GM23338 (cell line): ENCODE results near the gene DHX40. TPM values are rescaled to one million over a fixed set of nuclear protein-coding genes. Genes with fewer than 3 reads are reported as not detected.

Experiments
- ATAC-seq: fragments of 200-7000 bp; cut with Tn5 transposase; 3 replicates; pipeline ENCODE4 v1.9.1; 2020
- DNase-seq: peaks from one replicate; pipeline ENCODE4 v3.0.0-alpha.2; 2015; ENCODE audit warnings: low spot score
- H2AFZ ChIP-seq: fragments of 200-600 bp; sonication (generic); 2 replicates; pipeline ENCODE4 v1.8.0; 2016; ENCODE audit warnings: antibody characterized with exemption, mild to moderate bottlenecking, moderate library complexity
- H3F3A ChIP-seq: fragments of 200-600 bp; sonication (generic); replicated peaks from 2 replicates; pipeline ENCODE4 v1.8.0; 2017; ENCODE audit warnings: antibody characterized with exemption, mixed run types, low read depth
- H3K27ac ChIP-seq: fragments of 200-600 bp; sonication (generic); 2 replicates; pipeline ENCODE4 v1.6.1; 2016; ENCODE audit warnings: low read depth
- H3K27me3 ChIP-seq: fragments of 200-600 bp; sonication (generic); 2 replicates; pipeline ENCODE4 v1.8.0; 2016; ENCODE audit warnings: mild to moderate bottlenecking, mixed run types, moderate library complexity; ENCODE audit not compliant: insufficient read depth
- H3K36me3 ChIP-seq: fragments of 200-600 bp; sonication (generic); 2 replicates; pipeline ENCODE4 v1.8.0; 2016; ENCODE audit warnings: mild to moderate bottlenecking; ENCODE audit not compliant: insufficient read depth
- H3K4me1 ChIP-seq: fragments of 200-600 bp; sonication (generic); 2 replicates; pipeline ENCODE4 v1.8.0; 2016; ENCODE audit warnings: mild to moderate bottlenecking, moderate library complexity; ENCODE audit not compliant: insufficient read depth
- H3K4me2 ChIP-seq: fragments of 200-600 bp; sonication (generic); 2 replicates; pipeline ENCODE4 v1.7.1; 2017; ENCODE audit warnings: mixed run types
- H3K4me3 ChIP-seq: fragments of 200-600 bp; sonication (generic); 2 replicates; pipeline ENCODE4 v1.6.1; 2016; ENCODE audit warnings: mixed run types
- H3K79me2 ChIP-seq: fragments of 200-600 bp; sonication (generic); replicated peaks from 2 replicates; pipeline ENCODE4 v1.8.0; 2017; ENCODE audit warnings: mild to moderate bottlenecking; ENCODE audit not compliant: insufficient read depth
- H3K9me2 ChIP-seq: fragments of 200-600 bp; sonication (generic); 2 replicates; pipeline ENCODE4 v1.8.0; 2017; ENCODE audit not compliant: insufficient read depth
- H4K20me1 ChIP-seq: fragments of 200-600 bp; sonication (generic); replicated peaks from 2 replicates; pipeline ENCODE4 v1.8.0; 2017; ENCODE audit warnings: mild to moderate bottlenecking; ENCODE audit not compliant: insufficient read depth
- H3K27ac Mint-ChIP-seq: 2 replicates; pipeline ENCODE4 v1.8.0; 2020; ENCODE audit warnings: inconsistent platforms, mild to moderate bottlenecking, moderate library complexity, mixed read lengths
- H3K27me3 Mint-ChIP-seq: 3 replicates; pipeline ENCODE4 v1.8.0; 2022; ENCODE audit warnings: low read depth, mild to moderate bottlenecking, moderate library complexity, mixed read lengths, inconsistent platforms; ENCODE audit not compliant: insufficient read depth, poor library complexity
- H3K36me3 Mint-ChIP-seq: 3 replicates; pipeline ENCODE4 v1.8.0; 2021; ENCODE audit warnings: low read depth, mild to moderate bottlenecking, inconsistent platforms, moderate library complexity, mixed read lengths
- H3K4me1 Mint-ChIP-seq: 3 replicates; pipeline ENCODE4 v1.8.0; 2020; ENCODE audit warnings: mild to moderate bottlenecking, inconsistent platforms, mixed read lengths
- H3K4me3 Mint-ChIP-seq: 3 replicates; pipeline ENCODE4 v1.8.0; 2021; ENCODE audit warnings: moderate library complexity, mild to moderate bottlenecking, inconsistent platforms, mixed read lengths
- H3K9me3 Mint-ChIP-seq: 3 replicates; pipeline ENCODE4 v1.8.0; 2020; ENCODE audit warnings: moderate library complexity, mild to moderate bottlenecking, inconsistent platforms, mixed read lengths
- CREB1 ChIP-seq: fragments of 250-450 bp; sonication (Bioruptor Pico); IDR thresholded peaks from 2 replicates; pipeline ENCODE4 v1.5.0; 2020; ENCODE audit warnings: low read depth, mild to moderate bottlenecking, moderate library complexity
- CTCF ChIP-seq, 2 experiments: fragments of 200-600 bp in 1 of 2; sonication (generic) in 1 of 2; conservative IDR thresholded peaks; 2 replicates each; pipeline versions ENCODE4 v1.5.1 to v1.6.1; 2016 to 2017; ENCODE audit warnings: antibody characterized with exemption in 2 of 2, low read depth in 2 of 2, mild to moderate bottlenecking in 2 of 2, moderate library complexity in 1 of 2
- EZH2 ChIP-seq: fragments of 200-600 bp; sonication (generic); IDR thresholded peaks from one replicate; pipeline ENCODE4 v1.8.0; 2017; ENCODE audit warnings: antibody characterized with exemption, mild to moderate bottlenecking, low read depth; ENCODE audit not compliant: unreplicated experiment
- EZH2phosphoT487 ChIP-seq: fragments of 200-600 bp; sonication (generic); IDR thresholded peaks from one replicate; pipeline ENCODE4 v1.8.1; 2018; ENCODE audit warnings: antibody characterized with exemption; ENCODE audit not compliant: unreplicated experiment
- JUNB ChIP-seq: IDR thresholded peaks from one replicate; pipeline ENCODE4 v1.6.1; 2016; ENCODE audit warnings: antibody characterized with exemption; ENCODE audit not compliant: unreplicated experiment
- NANOG ChIP-seq: IDR thresholded peaks from 2 replicates; pipeline ENCODE4 v1.6.1; 2016; ENCODE audit warnings: antibody characterized with exemption, borderline replicate concordance
- POLR2AphosphoS5 ChIP-seq: IDR thresholded peaks from 2 replicates; pipeline ENCODE4 v1.6.1; 2016; ENCODE audit warnings: antibody characterized with exemption, low read depth
- REST ChIP-seq: IDR thresholded peaks from one replicate; pipeline ENCODE4 v1.6.1; 2018; ENCODE audit warnings: antibody characterized with exemption; ENCODE audit not compliant: unreplicated experiment
- STAT1 ChIP-seq: IDR thresholded peaks from one replicate; pipeline ENCODE4 v1.6.1; 2016; ENCODE audit warnings: antibody characterized with exemption; ENCODE audit not compliant: unreplicated experiment
- ZNF114 ChIP-seq: fragments of 250-450 bp; sonication (Bioruptor Pico); IDR thresholded peaks from 2 replicates; pipeline ENCODE4 v1.5.0; 2020; ENCODE audit warnings: mild to moderate bottlenecking, moderate library complexity
- ZNF331 ChIP-seq: fragments of 250-450 bp; sonication (Bioruptor Pico); IDR thresholded peaks from 2 replicates; pipeline ENCODE4 v1.5.0; 2020; ENCODE audit warnings: low read depth, mild to moderate bottlenecking, moderate library complexity
- ZNF462 ChIP-seq: fragments of 250-450 bp; sonication (Bioruptor Pico); IDR thresholded peaks from 2 replicates; pipeline ENCODE4 v1.5.0; 2020; ENCODE audit warnings: mild to moderate bottlenecking, moderate library complexity
- polyA plus RNA-seq: library from polyadenylated mRNA; unstranded; fragments of >200 nt; fragmentation: Nextera tagmentation; extraction: Ambion mirVana; gene quantifications from 2 replicates; pipeline ENCODE4 v1.2.1, GENCODE V29; 2016
- total RNA-seq: library from RNA; depleted of rRNA; stranded (reverse); fragments of >200 nt; shearing (Covaris generic); gene quantifications from 2 replicates; pipeline ENCODE4 v1.2.3, GENCODE V29; 2014
- TF ChIP-seq, protein P1 (sequence below): IDR thresholded peaks from 2 replicates; pipeline ENCODE4 v1.6.1; 2016; ENCODE audit warnings: antibody characterized with exemption

The DHX40 gene
- total and polyA plus RNA-seq, 2 experiments from 2014 or later = 14.5 to 38.2 TPM

GRCh38 chr17:59527325-59527917, 38.0 kb upstream of the DHX40 start:
- H3K4me1 Mint-ChIP-seq = no peaks in the 10 kb centered on the region
- H3K79me2 ChIP-seq = no peaks in the 10 kb centered on the region
- no peaks in the 10 kb centered on the region for H3K9me2 ChIP-seq
- no peak overlapping the region for H3K27ac ChIP-seq
- H3K4me2 ChIP-seq = no peak overlapping the region
- H3K36me3 ChIP-seq = no peaks in the 10 kb centered on the region
- H3K4me1 ChIP-seq = no peaks in the 10 kb centered on the region
- no peak overlapping the region for H3K27ac Mint-ChIP-seq
- no peaks in the 10 kb centered on the region for H3K9me3 Mint-ChIP-seq
- no peaks in the 10 kb centered on the region for H3K36me3 Mint-ChIP-seq
- H4K20me1 ChIP-seq = no peaks in the 10 kb centered on the region
- DNase-seq = no peak
- no peak for TF ChIP-seq CREB1 (CRISPR knock-in tag)
- no peak for TF ChIP-seq JUNB
- no peak for TF ChIP-seq NANOG
- no peak for TF ChIP-seq ZNF462 (CRISPR knock-in tag)
- TF ChIP-seq EZH2phosphoT487 = no peak
- TF ChIP-seq REST = no peak
- no peak for TF ChIP-seq STAT1
- TF ChIP-seq, protein P1, sequence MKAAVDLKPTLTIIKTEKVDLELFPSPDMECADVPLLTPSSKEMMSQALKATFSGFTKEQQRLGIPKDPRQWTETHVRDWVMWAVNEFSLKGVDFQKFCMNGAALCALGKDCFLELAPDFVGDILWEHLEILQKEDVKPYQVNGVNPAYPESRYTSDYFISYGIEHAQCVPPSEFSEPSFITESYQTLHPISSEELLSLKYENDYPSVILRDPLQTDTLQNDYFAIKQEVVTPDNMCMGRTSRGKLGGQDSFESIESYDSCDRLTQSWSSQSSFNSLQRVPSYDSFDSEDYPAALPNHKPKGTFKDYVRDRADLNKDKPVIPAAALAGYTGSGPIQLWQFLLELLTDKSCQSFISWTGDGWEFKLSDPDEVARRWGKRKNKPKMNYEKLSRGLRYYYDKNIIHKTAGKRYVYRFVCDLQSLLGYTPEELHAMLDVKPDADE = no peak
- no peak for TF ChIP-seq ZNF331 (CRISPR knock-in tag)
- TF ChIP-seq EZH2 = no peak
- TF ChIP-seq CTCF (conservative IDR thresholded peaks at IDR 0.05; ENCODE audit: low read depth in 2 of 2) = no peak
- no peak for TF ChIP-seq ZNF114 (CRISPR knock-in tag)
- TF ChIP-seq POLR2AphosphoS5 = no peak
- H3K27me3 ChIP-seq = no peaks in the 10 kb centered on the region
- no peak overlapping the region for H3K4me3 Mint-ChIP-seq
- no peaks in the 10 kb centered on the region for H3K27me3 Mint-ChIP-seq
- peak overlapping the region; percentile 59; the same call in 1 of the 2 replicates for H2AFZ ChIP-seq
- no peak overlapping the region for H3K4me3 ChIP-seq
- ATAC-seq = no peak
- H3F3A ChIP-seq = no peaks in the 10 kb centered on the region
